LNCaP clone FGC (cell line): Measurements from ENCODE around the gene CCN6.

Experiments used
- DNase-seq: peaks from one replicate; pipeline ENCODE4 v3.0.0-alpha.2; 2011; ENCODE audit warnings: low read depth
- H3K4me3 ChIP-seq: 2 replicates; pipeline ENCODE4 v1.5.1; 2011; ENCODE audit warnings: mild to moderate bottlenecking, low read depth, low read length, control low read depth
- CTCF ChIP-seq: IDR thresholded peaks from 2 replicates; pipeline ENCODE4 v1.5.1; 2012; ENCODE audit warnings: mild to moderate bottlenecking; ENCODE audit not compliant: control insufficient read depth, insufficient read depth; ENCODE audit errors: extremely low read depth

The CCN6 gene

GRCh38 chr6:112054001-112054400, at the start of gene CCN6:
CCN6 (plus strand) TSS chr6:112054104; CDS start chr6:112054358, 254 bp downstream.
- no peak for TF ChIP-seq CTCF
- no peak within 1 kb of the TSS for H3K4me3 ChIP-seq
- no peak for DNase-seq

- no peak overlapping the region for H3K4me3 ChIP-seq
- no peak for TF ChIP-seq CTCF
- no peak for DNase-seq
These were observed 49.5 kb upstream of the CCN6 start for GRCh38 chr6:112004201-112005012.

GRCh38 chr6:112005013-112005371, 48.9 kb upstream of the CCN6 start:
- no peak overlapping the region for H3K4me3 ChIP-seq
- no peak for DNase-seq
- TF ChIP-seq CTCF: no peak

GRCh38 chr6:112007254-112007653, 46.6 kb upstream of the CCN6 start:
- TF ChIP-seq CTCF: no peak
- DNase-seq: no peak

GRCh38 chr6:112007805-112008204, 46.1 kb upstream of the CCN6 start:
- no peak overlapping the region for H3K4me3 ChIP-seq
- no peak for DNase-seq
- TF ChIP-seq CTCF: no peak

More at GRCh38 chr6:112007254-112007653, 46.6 kb upstream of the CCN6 start:
- H3K4me3 ChIP-seq: no peak overlapping the region

- no peak for TF ChIP-seq CTCF
- H3K4me3 ChIP-seq: no peak overlapping the region
- DNase-seq: no peak
These were observed 45.4 kb upstream of the CCN6 start for GRCh38 chr6:112008482-112008881.

- no peak overlapping the region for H3K4me3 ChIP-seq
- no peak for TF ChIP-seq CTCF
- no peak for DNase-seq
These were observed 43.6 kb upstream of the CCN6 start for GRCh38 chr6:112010328-112010727.
